Stimulated activated CD4-positive, alpha-beta T cell treated with anti-CD3 and anti-CD28 coated beads, Interleukin-12 subunit alpha, Interleukin-12 subunit beta, amount 100 ng/mL, for 48 hours (primary cell): ENCODE data around the gene TCN2.
"Not testable (repeated sequence)": the region's sequence is repeated elsewhere in the genome, so short reads cannot be mapped to it uniquely, and the experiment has no call there.

ENCODE experiments used
- DNase-seq, 3 donors: peaks; one replicate each; pipeline ENCODE4 v3.0.0-alpha.2; 2020; ENCODE audit warnings: low read depth in 2 of 3, low spot score in 1 of 3

TCN2 gene

GRCh38 chr22:30643055-30643875 lies 36.3 kb downstream of the TCN2 start:
- no peak for DNase-seq

GRCh38 chr22:30646518-30647160 lies 39.7 kb downstream of the TCN2 start:
- no peak for DNase-seq

- DNase-seq = no peak
Measured at GRCh38 chr22:30647536-30647935, 40.6 kb downstream of the TCN2 start.

- DNase-seq = no peak
Measured at GRCh38 chr22:30648825-30649224, 41.9 kb downstream of the TCN2 start.

- DNase-seq = peak; percentile 79 to 88 (median 80)
Measured at GRCh38 chr22:30649430-30650007, 42.5 kb downstream of the TCN2 start.

GRCh38 chr22:30650508-30651116 lies 43.6 kb downstream of the TCN2 start:
- DNase-seq = no peak

GRCh38 chr22:30652852-30653251 lies 45.9 kb downstream of the TCN2 start:
- DNase-seq = no peak

GRCh38 chr22:30654361-30654760 lies 47.4 kb downstream of the TCN2 start:
- DNase-seq = no peak

- DNase-seq = no peak
Measured at GRCh38 chr22:30655532-30655931, 48.6 kb downstream of the TCN2 start.

- no peak for DNase-seq
Measured at GRCh38 chr22:30662040-30662439, 55.1 kb downstream of the TCN2 start.

GRCh38 chr22:30664798-30665197 lies 57.8 kb downstream of the TCN2 start:
- DNase-seq = no peak

- no peak for DNase-seq
Measured at GRCh38 chr22:30665266-30665665, 58.3 kb downstream of the TCN2 start.

GRCh38 chr22:30665786-30666185 lies 58.8 kb downstream of the TCN2 start:
- DNase-seq = no peak

GRCh38 chr22:30667107-30667493 lies 60.1 kb downstream of the TCN2 start:
- DNase-seq = no peak

- DNase-seq = peak; percentile 88 to 96 (median 91)
Measured at GRCh38 chr22:30667494-30668385, 60.8 kb downstream of the TCN2 start, which contains the start of gene DUSP18. Gene DUSP18, minus strand, starts transcription at chr22:30667875. Its CDS starts 3,872 bp downstream, at chr22:30664003.

GRCh38 chr22:30668386-30668710 lies 61.4 kb downstream of the TCN2 start:
- DNase-seq = no peak

- DNase-seq = no peak
Measured at GRCh38 chr22:30671071-30671470, 64.1 kb downstream of the TCN2 start.

- DNase-seq = no peak
Measured at GRCh38 chr22:30673136-30673535, 66.2 kb downstream of the TCN2 start.

- DNase-seq = no peak
Measured at GRCh38 chr22:30674482-30674881, 67.5 kb downstream of the TCN2 start.

GRCh38 chr22:30675436-30675835 lies 68.5 kb downstream of the TCN2 start:
- no peak for DNase-seq

- not testable (repeated sequence) for DNase-seq
Measured at GRCh38 chr22:30676565-30676964, 69.6 kb downstream of the TCN2 start.
